HCT116 (cell line): Measurements from ENCODE around the gene BNC1. TPM values are rescaled to one million over a fixed set of nuclear protein-coding genes. Genes with fewer than 3 reads are reported as not detected.

ENCODE experiments used
- ATAC-seq: fragments of 200-7000 bp; cut with Tn5 transposase; 2 replicates; pipeline ENCODE4 v1.9.1; 2020; ENCODE audit warnings: mild to moderate bottlenecking, moderate library complexity
- BruUV-seq: library from RNA; stranded (reverse); fragments of 400-500 nt; replicated peaks from 2 replicates; lab custom pipeline; 2021; lab: Mats Ljungman, UMichigan
- CTCF ChIA-PET: fragments of 300-600 bp; sonication (Branson Sonifier 250); formaldehyde crosslinking; loops from one replicate; lab custom pipeline; 2021; ENCODE audit warnings: antibody characterized with exemption; lab: Charles Lee
- POLR2A ChIA-PET: fragments of 300-600, 350-600 bp; sonication (Branson Sonifier 250); formaldehyde crosslinking; loops from one replicate; lab custom pipeline; 2021; ENCODE audit warnings: antibody characterized with exemption; lab: Charles Lee
- RAD21 ChIA-PET, 2 experiments: fragments of 300-600 bp; sonication (Branson Sonifier 250); formaldehyde crosslinking; loops; one replicate each; lab custom pipeline; 2023; ENCODE audit warnings: low total read pairs in 2 of 2; ENCODE audit not compliant: uncharacterized antibody in 2 of 2, unreplicated experiment in 2 of 2, low non-redundant PET in 1 of 2; lab: Charles Lee
- DNase-seq: peaks from one replicate; pipeline ENCODE4 v3.0.0-alpha.2; 2010; ENCODE audit warnings: low read depth, low spot score
- H2AFZ ChIP-seq: fragments of 200-600 bp; shearing (Covaris generic), sonication (generic); 2 replicates; pipeline ENCODE4 v1.6.1; 2017; ENCODE audit warnings: low read depth, mixed run types, mixed read lengths, antibody characterized with exemption, low read length; ENCODE audit not compliant: poor library complexity, severe bottlenecking
- H3K27ac ChIP-seq: 2 replicates; pipeline ENCODE4 v1.5.1; 2012; ENCODE audit warnings: low read depth, low read length
- H3K27me3 ChIP-seq: fragments of 200-600 bp; sonication (generic); 2 replicates; pipeline ENCODE4 v1.6.1; 2016; ENCODE audit warnings: mixed run types, low read length, mixed read lengths; ENCODE audit not compliant: insufficient read depth
- H3K36me3 ChIP-seq, 2 experiments: fragments of 200-500 bp in 1 of 2; fragments of 200-600 bp in 1 of 2; sonication (Bioruptor generic) in 1 of 2; sonication (generic) in 1 of 2; 2 replicates each; pipeline versions ENCODE4 v1.5.1 to v1.6.1; 2014 to 2016; ENCODE audit warnings: low read length in 2 of 2, inconsistent platforms in 1 of 2, mixed read lengths in 1 of 2, mixed run types in 1 of 2; ENCODE audit not compliant: insufficient read depth in 2 of 2, control insufficient read depth in 1 of 2
- H3K4me1 ChIP-seq, 2 experiments: fragments of 200-600 bp in 1 of 2; sonication (generic) in 1 of 2; 2 replicates each; pipeline versions ENCODE4 v1.5.1 to v1.6.1; 2012 to 2017; ENCODE audit warnings: low read length in 2 of 2, inconsistent platforms in 1 of 2, mild to moderate bottlenecking in 1 of 2, mixed read lengths in 1 of 2, mixed run types in 1 of 2, moderate library complexity in 1 of 2; ENCODE audit not compliant: insufficient read depth in 2 of 2, control insufficient read depth in 1 of 2
- H3K4me2 ChIP-seq: fragments of 200-600 bp; sonication (generic); 2 replicates; pipeline ENCODE4 v1.6.1; 2017; ENCODE audit warnings: mixed run types, low read length, mixed read lengths
- H3K4me3 ChIP-seq, 2 experiments: fragments of 200-600 bp in 1 of 2; sonication (generic) in 1 of 2; replicated peaks in 1 of 2; 2 replicates each; pipeline ENCODE4 v1.5.1; 2011 to 2016; ENCODE audit warnings: low read length in 2 of 2, control low read depth in 1 of 2, low read depth in 1 of 2, mild to moderate bottlenecking in 1 of 2, mixed read lengths in 1 of 2, mixed run types in 1 of 2
- H3K79me2 ChIP-seq: fragments of 200-600 bp; sonication (generic); 2 replicates; pipeline ENCODE4 v1.6.1; 2017; ENCODE audit warnings: mild to moderate bottlenecking, mixed run types, low read length, moderate library complexity, mixed read lengths; ENCODE audit not compliant: insufficient read depth
- H3K9ac ChIP-seq: fragments of 200-600 bp; sonication (generic); 2 replicates; pipeline ENCODE4 v1.6.1; 2016; ENCODE audit warnings: low read length, mixed read lengths
- H3K9me2 ChIP-seq: fragments of 200-600 bp; sonication (generic), shearing (Covaris generic); 2 replicates; pipeline ENCODE4 v1.6.1; 2017; ENCODE audit warnings: mixed run types, mild to moderate bottlenecking, moderate library complexity; ENCODE audit not compliant: insufficient read depth
- H3K9me3 ChIP-seq, 2 experiments: fragments of 200-500 bp in 1 of 2; fragments of 200-600 bp in 1 of 2; sonication (Bioruptor generic) in 1 of 2; sonication (generic) in 1 of 2; 2 replicates each; pipeline ENCODE4 v1.6.1; 2014 to 2017; ENCODE audit warnings: low read length in 2 of 2, mixed read lengths in 2 of 2, inconsistent platforms in 1 of 2, low read depth in 1 of 2, mild to moderate bottlenecking in 1 of 2, mixed run types in 1 of 2, moderate library complexity in 1 of 2; ENCODE audit not compliant: control insufficient read depth in 1 of 2, insufficient read depth in 1 of 2
- H4K20me1 ChIP-seq: fragments of 200-600 bp; sonication (generic), shearing (Covaris generic); 2 replicates; pipeline ENCODE4 v1.6.1; 2017; ENCODE audit warnings: mixed run types, mild to moderate bottlenecking, moderate library complexity; ENCODE audit not compliant: insufficient read depth
- CTCF ChIP-seq, 3 experiments: fragments of 200-600 bp in 1 of 3; sonication (generic) in 1 of 3; IDR thresholded peaks in 2 of 3; conservative IDR thresholded peaks in 1 of 3; 2 replicates each; pipeline ENCODE4 v1.5.1; 2012 to 2017; ENCODE audit warnings: low read depth in 2 of 3, low read length in 2 of 3, antibody characterized with exemption in 1 of 3, borderline replicate concordance in 1 of 3, control low read depth in 1 of 3, mild to moderate bottlenecking in 1 of 3, mixed read lengths in 1 of 3, mixed run types in 1 of 3, moderate library complexity in 1 of 3; ENCODE audit not compliant: insufficient read depth in 1 of 3
- EGR1 ChIP-seq: IDR thresholded peaks from 2 replicates; pipeline ENCODE4 v1.6.1; 2012; ENCODE audit warnings: low read depth
- ELF1 ChIP-seq: IDR thresholded peaks from 2 replicates; pipeline ENCODE4 v1.6.1; 2012; ENCODE audit warnings: low read depth, borderline replicate concordance
- EZH2 ChIP-seq: fragments of 200-600 bp; sonication (generic); IDR thresholded peaks from 2 replicates; pipeline ENCODE4 v1.6.1; 2017; ENCODE audit warnings: antibody characterized with exemption, mixed run types
- EZH2phosphoT487 ChIP-seq: fragments of 200-600 bp; IDR thresholded peaks from 2 replicates; pipeline ENCODE4 v1.6.1; 2018; ENCODE audit warnings: antibody characterized with exemption, borderline replicate concordance
- FOSL1 ChIP-seq: IDR thresholded peaks from 2 replicates; pipeline ENCODE4 v1.6.1; 2012; ENCODE audit warnings: low read depth
- JUND ChIP-seq: IDR thresholded peaks from 2 replicates; pipeline ENCODE4 v1.6.1; 2012
- MAX ChIP-seq: IDR thresholded peaks from 2 replicates; pipeline ENCODE4 v1.6.1; 2012
- POLR2AphosphoS5 ChIP-seq: IDR thresholded peaks from 2 replicates; pipeline ENCODE4 v1.6.1; 2011; ENCODE audit warnings: mild to moderate bottlenecking, low read depth, low read length, moderate library complexity
- RAD21 ChIP-seq: IDR thresholded peaks from 2 replicates; pipeline ENCODE4 v1.6.1; 2012; ENCODE audit warnings: low read depth, mild to moderate bottlenecking
- SP1 ChIP-seq: IDR thresholded peaks from 2 replicates; pipeline ENCODE4 v1.6.1; 2012; ENCODE audit warnings: low read depth
- SRF ChIP-seq: IDR thresholded peaks from 2 replicates; pipeline ENCODE4 v1.6.1; 2012; ENCODE audit warnings: low read depth
- TCF7L2 ChIP-seq: IDR thresholded peaks from 2 replicates; pipeline ENCODE4 v1.7.0; 2011; ENCODE audit warnings: borderline replicate concordance, inconsistent platforms; ENCODE audit not compliant: insufficient read depth, insufficient read length; ENCODE audit errors: extremely low read depth
- ZFX ChIP-seq: fragments of 450-650 bp; IDR thresholded peaks from 2 replicates; pipeline ENCODE4 v1.6.1; 2017
- ZNF274 ChIP-seq: fragments of 200-500 bp; sonication (Bioruptor generic); IDR thresholded peaks from 2 replicates; pipeline ENCODE4 v1.6.1; 2014; ENCODE audit warnings: mild to moderate bottlenecking, low read depth, low read length, inconsistent platforms
- intact Hi-C: fragments of 100-400 bp; cut with micrococcal nuclease; formaldehyde crosslinking; loops from 2 replicates; pipeline ENCODE4 v1.10.0; 2022
- total RNA-seq: library from RNA; stranded (reverse); gene quantifications from one replicate; pipeline ENCODE4 v1.2.1, GENCODE V29; 2021; ENCODE audit not compliant: unreplicated experiment

BNC1 gene
- total RNA-seq, 1 experiment from 2014 or later = not detected

GRCh38 chr15:83295417-83295816 lies 11.0 kb upstream of the BNC1 start:
- intact Hi-C loops = no loop called here
- CTCF ChIA-PET = no interaction called here
- no peak overlapping the region for H3K4me3 ChIP-seq
- DNase-seq (no peak), ATAC-seq (no peak)
- H3K9ac ChIP-seq = no peak overlapping the region
- no peaks in the 10 kb centered on the region for H3K9me3 ChIP-seq
- no peak overlapping the region for H3K4me2 ChIP-seq
- no peaks in the 10 kb centered on the region for H3K36me3 ChIP-seq
- TF ChIP-seq ZNF274 = no peak
- TF ChIP-seq TCF7L2 = no peak
- no peak for TF ChIP-seq EZH2
- no peak for TF ChIP-seq EZH2phosphoT487
- no peak for TF ChIP-seq SP1
- no peak for TF ChIP-seq FOSL1
- no peak for TF ChIP-seq ELF1
- no peak for TF ChIP-seq RAD21
- no peak for TF ChIP-seq POLR2AphosphoS5
- no peak for TF ChIP-seq MAX
- TF ChIP-seq EGR1 = no peak
- TF ChIP-seq ZFX = no peak
- no peak for TF ChIP-seq SRF
- TF ChIP-seq CTCF (IDR thresholded peaks at IDR 0.05 in 2 of 3, conservative IDR thresholded peaks at IDR 0.05 in 1 of 3; ENCODE audit: borderline replicate concordance in 1 of 3, insufficient read depth in 1 of 3, low read depth in 2 of 3, low read length in 2 of 3) = no peak
- TF ChIP-seq JUND = no peak
- TF ChIP-seq, all 23 proteins: peak for 0
- no peak overlapping the region for H2AFZ ChIP-seq
- ChIA-PET POLR2A (no interaction called here), RAD21 (no interaction called here)
- no peak overlapping the region for H3K27ac ChIP-seq
- no peaks in the 10 kb centered on the region for H3K27me3 ChIP-seq
- BruUV-seq = no TSS peak
- H3K9me2 ChIP-seq = no peaks in the 10 kb centered on the region
- H4K20me1 ChIP-seq = no peaks in the 10 kb centered on the region
- H3K4me1 ChIP-seq = peaks cover 0 to 8% of the 10 kb centered on the region in 2 experiments; a peak in 1 of 4 replicates
- H3K79me2 ChIP-seq = no peaks in the 10 kb centered on the region
